ENCODE results near the gene SH2D5. TPM values are rescaled to one million over a fixed set of nuclear protein-coding genes. Genes with fewer than 3 reads are reported as not detected.

The SH2D5 gene
- total RNA-seq, 1 experiment from 2014 or later = 3.5 TPM

GRCh38 chr1:20742671-20743070, 10.2 kb upstream of the SH2D5 start:
- peaks cover 83% of the 10 kb centered on the region for H3K36me3 Mint-ChIP-seq (ENCODE audit: insufficient read depth, unreplicated experiment)
- no peak for DNase-seq
- ChIA-PET CTCF (no interaction called here), POLR2A (no interaction called here)
- H3K4me1 Mint-ChIP-seq (ENCODE audit: low read depth, unreplicated experiment) = no peaks in the 10 kb centered on the region
- H3K9me3 Mint-ChIP-seq (ENCODE audit: unreplicated experiment) = no peaks in the 10 kb centered on the region
- H3K27me3 Mint-ChIP-seq (ENCODE audit: insufficient read depth, unreplicated experiment) = no peaks in the 10 kb centered on the region
- intact Hi-C loops (cut with micrococcal nuclease; ENCODE audit: unreplicated experiment) = no loop called here
- no TSS peak for BruUV-seq (replicated peaks)
- H3K27me3 ChIP-seq (replicated peaks; ENCODE audit: control insufficient read depth, insufficient read depth, low read length) = no peaks in the 10 kb centered on the region
- H3K4me3 ChIP-seq (ENCODE audit: low read depth, low read length) = no peak overlapping the region
- TF ChIP-seq CTCF (IDR thresholded peaks at IDR 0.05; ENCODE audit: insufficient read depth in 1 of 2, low read depth in 1 of 2, low read length in 1 of 2, severe bottlenecking in 1 of 2, unreplicated experiment in 1 of 2) = no peak
- H3K4me3 Mint-ChIP-seq (ENCODE audit: unreplicated experiment) = no peak overlapping the region
- no peaks in the 10 kb centered on the region for H3K9me3 ChIP-seq
- H3K4me1 ChIP-seq = no peaks in the 10 kb centered on the region
- H3K27ac Mint-ChIP-seq (ENCODE audit: unreplicated experiment) = no peak overlapping the region
- H3K36me3 ChIP-seq (ENCODE audit: control insufficient read depth, insufficient read depth, low read length) = peaks cover 3% of the 10 kb centered on the region; the same call in 1 of the 2 replicates

- BruUV-seq (replicated peaks) = no TSS peak
- peaks cover 4% of the 10 kb centered on the region; the same call in 1 of the 2 replicates for H3K36me3 ChIP-seq (ENCODE audit: control insufficient read depth, insufficient read depth, low read length)
- no peaks in the 10 kb centered on the region for H3K4me1 Mint-ChIP-seq (ENCODE audit: low read depth, unreplicated experiment)
- H3K27me3 Mint-ChIP-seq (ENCODE audit: insufficient read depth, unreplicated experiment) = no peaks in the 10 kb centered on the region
- intact Hi-C loops (cut with micrococcal nuclease; ENCODE audit: unreplicated experiment) = no loop called here
- H3K27me3 ChIP-seq (replicated peaks; ENCODE audit: control insufficient read depth, insufficient read depth, low read length) = no peaks in the 10 kb centered on the region
- H3K4me3 Mint-ChIP-seq (ENCODE audit: unreplicated experiment) = no peak overlapping the region
- no peak for DNase-seq
- H3K4me1 ChIP-seq = no peaks in the 10 kb centered on the region
- ChIA-PET POLR2A (no interaction called here), CTCF (no interaction called here)
- H3K36me3 Mint-ChIP-seq (ENCODE audit: insufficient read depth, unreplicated experiment) = peaks cover 67% of the 10 kb centered on the region
- no peak for TF ChIP-seq CTCF (IDR thresholded peaks at IDR 0.05; ENCODE audit: insufficient read depth in 1 of 2, low read depth in 1 of 2, low read length in 1 of 2, severe bottlenecking in 1 of 2, unreplicated experiment in 1 of 2)
- H3K9me3 ChIP-seq = no peaks in the 10 kb centered on the region
- no peaks in the 10 kb centered on the region for H3K9me3 Mint-ChIP-seq (ENCODE audit: unreplicated experiment)
- no peak overlapping the region for H3K4me3 ChIP-seq (ENCODE audit: low read depth, low read length)
- no peak overlapping the region for H3K27ac Mint-ChIP-seq (ENCODE audit: unreplicated experiment)
These were observed 8.3 kb upstream of the SH2D5 start for GRCh38 chr1:20740781-20741180.

- no peak for DNase-seq
- no peaks in the 10 kb centered on the region for H3K27me3 ChIP-seq (replicated peaks; ENCODE audit: control insufficient read depth, insufficient read depth, low read length)
- Mint-ChIP-seq H3K4me1 (ENCODE audit: low read depth, unreplicated experiment) (no peaks in the 10 kb centered on the region), H3K9me3 (ENCODE audit: unreplicated experiment) (no peaks in the 10 kb centered on the region), H3K27me3 (ENCODE audit: insufficient read depth, unreplicated experiment) (no peaks in the 10 kb centered on the region), H3K36me3 (ENCODE audit: insufficient read depth, unreplicated experiment) (peaks cover 53% of the 10 kb centered on the region), H3K4me3 (ENCODE audit: unreplicated experiment) (no peak overlapping the region), H3K27ac (ENCODE audit: unreplicated experiment) (no peak overlapping the region)
- H3K36me3 ChIP-seq (ENCODE audit: control insufficient read depth, insufficient read depth, low read length) = peaks cover 2% of the 10 kb centered on the region; the same call in 1 of the 2 replicates
- TF ChIP-seq CTCF (IDR thresholded peaks at IDR 0.05; ENCODE audit: insufficient read depth in 1 of 2, low read depth in 1 of 2, low read length in 1 of 2, severe bottlenecking in 1 of 2, unreplicated experiment in 1 of 2) = no peak
- intact Hi-C loops (cut with micrococcal nuclease; ENCODE audit: unreplicated experiment) = no loop called here
- no peaks in the 10 kb centered on the region for H3K9me3 ChIP-seq
- H3K4me1 ChIP-seq = peaks cover under 1% of the 10 kb centered on the region; the same call in 1 of the 2 replicates
- ChIA-PET CTCF (no interaction called here), POLR2A (no interaction called here)
- no TSS peak for BruUV-seq (replicated peaks)
- no peak overlapping the region for H3K4me3 ChIP-seq (ENCODE audit: low read depth, low read length)
These were observed 6.7 kb upstream of the SH2D5 start for GRCh38 chr1:20739225-20739624.

All from Caco-2 (cell line).